CD14-positive monocyte (primary cell): Measurements from ENCODE around the gene CCDC88B. TPM values are rescaled to one million over a fixed set of nuclear protein-coding genes. Genes with fewer than 3 reads are reported as not detected.

Source experiments
- DNase-seq, 3 donors: peaks; one replicate each; pipeline ENCODE4 v3.0.0-alpha.2; 2011 to 2022
- H2AFZ ChIP-seq: 2 replicates; pipeline ENCODE4 v1.6.0; 2012; ENCODE audit warnings: mild to moderate bottlenecking, low read depth, low read length, inconsistent platforms; ENCODE audit not compliant: insufficient read depth, poor library complexity, severe bottlenecking
- H3K27ac ChIP-seq, 2 donors: 1 replicate in 1 of 2; 2 replicates in 1 of 2; pipeline ENCODE4 v1.5.1; 2012 to 2013; ENCODE audit warnings: low read length in 2 of 2, control low read depth in 1 of 2, inconsistent platforms in 1 of 2, low read depth in 1 of 2, mild to moderate bottlenecking in 1 of 2
- H3K27me3 ChIP-seq, 2 donors: one replicate each; pipeline versions ENCODE4 v1.6.0 to v1.6.1; 2011 to 2013; ENCODE audit warnings: low read length in 2 of 2; ENCODE audit not compliant: control insufficient read depth in 2 of 2, insufficient read depth in 2 of 2
- H3K36me3 ChIP-seq, 2 donors: replicated peaks in 1 of 2; 1 replicate in 1 of 2; 2 replicates in 1 of 2; pipeline versions ENCODE4 v1.5.1 to v1.6.1; 2012 to 2013; ENCODE audit warnings: low read length in 2 of 2, control low read depth in 1 of 2, inconsistent platforms in 1 of 2, mild to moderate bottlenecking in 1 of 2; ENCODE audit not compliant: insufficient read depth in 2 of 2, control insufficient read depth in 1 of 2
- H3K4me1 ChIP-seq, 2 donors: 1 replicate in 1 of 2; 2 replicates in 1 of 2; pipeline versions ENCODE4 v1.5.1 to v1.6.1; 2012 to 2013; ENCODE audit warnings: low read length in 2 of 2, control low read depth in 1 of 2, inconsistent platforms in 1 of 2, mild to moderate bottlenecking in 1 of 2, moderate library complexity in 1 of 2; ENCODE audit not compliant: insufficient read depth in 2 of 2, control insufficient read depth in 1 of 2
- H3K4me2 ChIP-seq: replicated peaks from 2 replicates; pipeline ENCODE3; 2012; ENCODE audit warnings: low read length, moderate library complexity, mild to moderate bottlenecking; ENCODE audit not compliant: poor library complexity, severe bottlenecking; ENCODE audit errors: extremely low read depth
- H3K4me3 ChIP-seq, 3 experiments: fragments of 200-600 bp in 1 of 3; sonication (generic) in 1 of 3; replicated peaks in 1 of 3; 1 replicate in 2 of 3; 2 replicates in 1 of 3; pipeline ENCODE4 v1.5.1; 2011 to 2013; ENCODE audit warnings: low read length in 3 of 3, mild to moderate bottlenecking in 3 of 3, control low read depth in 2 of 3, low read depth in 2 of 3, inconsistent platforms in 1 of 3, moderate library complexity in 1 of 3
- H3K79me2 ChIP-seq: 2 replicates; pipeline ENCODE4 v1.6.0; 2012; ENCODE audit warnings: mild to moderate bottlenecking, control low read depth, inconsistent platforms, low read length, moderate library complexity; ENCODE audit not compliant: insufficient read depth
- H3K9ac ChIP-seq: 2 replicates; pipeline ENCODE4 v1.6.0; 2017; ENCODE audit warnings: low read length, mild to moderate bottlenecking; ENCODE audit not compliant: insufficient read depth, poor library complexity, severe bottlenecking
- H3K9me3 ChIP-seq, 2 donors: replicated peaks in 1 of 2; 1 replicate in 1 of 2; 2 replicates in 1 of 2; pipeline versions ENCODE4 v1.5.1 to v1.6.1; 2012 to 2013; ENCODE audit warnings: low read length in 2 of 2, control low read depth in 1 of 2; ENCODE audit not compliant: control insufficient read depth in 1 of 2, insufficient read depth in 1 of 2
- H4K20me1 ChIP-seq: 2 replicates; pipeline ENCODE4 v1.6.0; 2012; ENCODE audit warnings: mild to moderate bottlenecking, low read length, control low read depth, moderate library complexity; ENCODE audit not compliant: insufficient read depth
- H3K27ac Mint-ChIP-seq, 7 donors: one replicate each; pipeline ENCODE4 v1.8.0; 2020; ENCODE audit warnings: mild to moderate bottlenecking in 7 of 7, mixed read lengths in 7 of 7, moderate library complexity in 6 of 7, inconsistent platforms in 2 of 7
- H3K27me3 Mint-ChIP-seq, 3 donors: one replicate each; pipeline ENCODE4 v1.8.0; 2021 to 2022; ENCODE audit warnings: low read depth in 3 of 3, mild to moderate bottlenecking in 3 of 3, mixed read lengths in 3 of 3, moderate library complexity in 3 of 3, inconsistent platforms in 1 of 3
- H3K36me3 Mint-ChIP-seq, 2 donors: one replicate each; pipeline ENCODE4 v1.8.0; 2020; ENCODE audit warnings: mixed read lengths in 2 of 2, inconsistent platforms in 1 of 2, mild to moderate bottlenecking in 1 of 2
- H3K4me1 Mint-ChIP-seq: one replicate; pipeline ENCODE4 v1.8.0; 2020; ENCODE audit warnings: mild to moderate bottlenecking, mixed read lengths
- H3K4me3 Mint-ChIP-seq, 2 donors: one replicate each; pipeline ENCODE4 v1.8.0; 2020; ENCODE audit warnings: mild to moderate bottlenecking in 2 of 2, mixed read lengths in 2 of 2, moderate library complexity in 1 of 2
- H3K9me3 Mint-ChIP-seq, 7 donors: one replicate each; pipeline ENCODE4 v1.8.0; 2020 to 2022; ENCODE audit warnings: mixed read lengths in 7 of 7, mild to moderate bottlenecking in 6 of 7, moderate library complexity in 6 of 7, inconsistent platforms in 2 of 7
- WGBS: methylation state at CpG from one replicate; pipeline ENCODE4 v1.1.5; 2013; ENCODE audit warnings: missing lambda C conversion rate; ENCODE audit not compliant: insufficient coverage; 5-methylcytosine and 5-hydroxymethylcytosine counted together
- intact Hi-C, 2 donors: fragments of 100-400 bp; cut with micrococcal nuclease; formaldehyde crosslinking; loops; one replicate each; pipeline versions ENCODE4 v1.15.0 to v1.15.1; 2023
- polyA plus RNA-seq, 3 donors: library from polyadenylated mRNA; depleted of rRNA in 1 of 3; unstranded in 2 of 3; stranded (reverse) in 1 of 3; fragments of 300-500 nt in 2 of 3; fragments of >200 nt in 1 of 3; fragmentation: Illumina TruSeq in 2 of 3; gene quantifications; 1 replicate in 2 of 3; 2 replicates in 1 of 3; pipeline ENCODE4 v1.2.3, GENCODE V29; 2012 to 2021
- TF ChIP-seq, protein P1 (sequence below): fragments of 200-600 bp; IDR thresholded peaks from one replicate; pipeline ENCODE4 v1.8.0; 2022; ENCODE audit warnings: antibody characterized with exemption, mild to moderate bottlenecking

The CCDC88B gene
- polyA plus RNA-seq, 3 donors = 8.2 to 215 (median 18.9) TPM

DNA sequence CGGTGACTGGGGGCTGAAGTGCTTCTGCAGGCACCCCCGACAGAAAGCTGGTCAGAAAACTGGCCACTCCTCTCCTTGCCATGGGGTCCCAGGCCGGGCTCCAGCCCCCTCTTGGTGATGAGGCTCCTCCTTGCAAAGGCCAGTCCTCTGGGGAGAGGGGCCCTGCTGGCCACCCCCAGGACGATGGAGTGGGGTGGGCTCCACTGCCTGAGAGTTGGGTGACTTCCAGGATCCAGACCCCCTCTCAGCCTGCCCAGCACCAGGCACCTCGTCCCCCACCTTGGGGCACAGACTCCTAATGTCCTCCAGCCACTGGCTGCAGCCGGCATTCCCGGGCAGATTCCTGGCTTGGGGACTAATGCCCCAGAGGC is 18.5 kb downstream of the CCDC88B start:
- Mint-ChIP-seq H3K4me1 (peaks cover 51% of the 10 kb centered on the region), H3K9me3 (no peaks in the 10 kb centered on the region), H3K36me3 (peaks cover 39 to 58% of the 10 kb centered on the region in 2 donors), H3K4me3 (peak overlapping the region in 1 of 2 donors; percentile 39), H3K27ac (peak overlapping the region in 2 of 7 donors; percentile 60 to 78), H3K27me3 (no peaks in the 10 kb centered on the region)
- H3K79me2 ChIP-seq = peaks cover 49% of the 10 kb centered on the region
- H3K9ac ChIP-seq = peak overlapping the region; percentile 80
- WGBS = 36% methylated on average over 6 of the region's 7 CpGs
- peaks cover 47 to 65% of the 10 kb centered on the region in 2 donors for H3K4me1 ChIP-seq
- H3K4me3 ChIP-seq = peak overlapping the region; percentile 21 to 95 (median 32)
- intact Hi-C loops = loop anchor here (5.0 kb wide), 1 partner anchor 41 kb away; the partner anchor contains the start of genes PRDX5 (in 2 of the 2) and TRMT112 (in 2 of the 2)
- no peak for DNase-seq
- H2AFZ ChIP-seq = peak overlapping the region; percentile 75
- H3K9me3 ChIP-seq = no peaks in the 10 kb centered on the region
- TF ChIP-seq, protein P1, sequence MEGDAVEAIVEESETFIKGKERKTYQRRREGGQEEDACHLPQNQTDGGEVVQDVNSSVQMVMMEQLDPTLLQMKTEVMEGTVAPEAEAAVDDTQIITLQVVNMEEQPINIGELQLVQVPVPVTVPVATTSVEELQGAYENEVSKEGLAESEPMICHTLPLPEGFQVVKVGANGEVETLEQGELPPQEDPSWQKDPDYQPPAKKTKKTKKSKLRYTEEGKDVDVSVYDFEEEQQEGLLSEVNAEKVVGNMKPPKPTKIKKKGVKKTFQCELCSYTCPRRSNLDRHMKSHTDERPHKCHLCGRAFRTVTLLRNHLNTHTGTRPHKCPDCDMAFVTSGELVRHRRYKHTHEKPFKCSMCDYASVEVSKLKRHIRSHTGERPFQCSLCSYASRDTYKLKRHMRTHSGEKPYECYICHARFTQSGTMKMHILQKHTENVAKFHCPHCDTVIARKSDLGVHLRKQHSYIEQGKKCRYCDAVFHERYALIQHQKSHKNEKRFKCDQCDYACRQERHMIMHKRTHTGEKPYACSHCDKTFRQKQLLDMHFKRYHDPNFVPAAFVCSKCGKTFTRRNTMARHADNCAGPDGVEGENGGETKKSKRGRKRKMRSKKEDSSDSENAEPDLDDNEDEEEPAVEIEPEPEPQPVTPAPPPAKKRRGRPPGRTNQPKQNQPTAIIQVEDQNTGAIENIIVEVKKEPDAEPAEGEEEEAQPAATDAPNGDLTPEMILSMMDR = no peak
- peaks cover 72% of the 10 kb centered on the region for H4K20me1 ChIP-seq
- peak overlapping the region; percentile 49 to 80 for H3K27ac ChIP-seq
- H3K36me3 ChIP-seq = peaks cover 40 to 57% of the 10 kb centered on the region in 2 donors
- H3K27me3 ChIP-seq = no peaks in the 10 kb centered on the region
- H3K4me2 ChIP-seq = peak overlapping the region; percentile 100

DNA sequence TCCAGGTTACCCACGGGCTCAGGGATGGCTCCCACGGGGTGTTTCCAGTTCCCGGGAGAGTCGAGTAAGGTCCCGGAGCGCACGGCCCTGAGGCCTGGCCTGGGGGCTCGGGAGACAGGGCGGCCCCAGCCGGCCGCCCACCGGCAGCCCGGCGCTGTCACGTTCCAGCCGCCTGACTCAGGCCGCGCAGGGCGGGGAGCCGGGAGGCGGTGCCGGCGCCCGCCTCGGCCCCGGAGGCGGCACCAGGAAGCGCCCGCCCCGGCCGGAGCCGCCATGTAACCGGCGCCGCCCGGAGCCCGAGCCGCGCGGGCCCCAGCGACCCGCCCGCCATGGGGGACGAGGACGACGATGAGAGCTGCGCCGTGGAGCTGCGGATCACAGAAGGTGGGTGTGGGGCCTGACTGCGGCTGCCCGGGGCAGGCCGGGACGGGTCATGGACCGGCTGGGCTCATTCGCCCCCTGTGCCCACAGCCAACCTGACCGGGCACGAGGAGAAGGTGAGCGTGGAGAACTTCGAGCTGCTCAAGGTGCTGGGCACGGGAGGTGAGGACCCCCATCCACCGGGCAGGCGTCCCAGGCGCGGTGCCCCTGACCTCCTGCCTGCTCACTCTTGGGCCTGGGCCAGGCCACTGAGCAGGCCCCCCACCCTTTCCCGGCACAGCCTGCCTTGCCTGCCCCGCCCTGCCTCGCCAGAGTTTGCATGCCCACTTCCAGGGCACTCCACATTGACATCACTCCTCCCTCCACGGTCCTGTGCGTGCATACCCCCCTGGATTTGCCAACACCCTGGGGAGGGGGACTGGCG is 19.1 kb downstream of the CCDC88B start, which contains the start of gene RPS6KA4:
TSS of gene RPS6KA4 (plus strand) at position 256 of the 805 bp plus-strand sequence. CDS start at position 330, 74 bp downstream.
- peak within 1 kb of the TSS; percentile 86 to 96 for H3K4me3 Mint-ChIP-seq
- intact Hi-C loops = loop anchor here (5.0 kb wide), 1 partner anchor 42 kb away; the partner anchor contains the start of genes PRDX5 (in 2 of the 2) and TRMT112 (in 2 of the 2)
- H3K4me1 ChIP-seq = peaks cover 45 to 63% of the 10 kb centered on the region in 2 donors
- H3K4me3 ChIP-seq = peak within 1 kb of the TSS; percentile 90 to 95 (median 91)
- peak within 1 kb of the TSS; percentile 72 to 92 (median 85) for H3K27ac Mint-ChIP-seq
- H3K27ac ChIP-seq = peak within 1 kb of the TSS; percentile 50 to 80
- peak within 1 kb of the TSS; percentile 75 for H2AFZ ChIP-seq
- TF ChIP-seq, protein P1 = no peak
- H3K9me3 ChIP-seq = no peaks in the 10 kb centered on the region
- H3K4me1 Mint-ChIP-seq = peaks cover 51% of the 10 kb centered on the region
- WGBS = under 1% methylated on average over 67 of the region's 70 CpGs
- H3K36me3 Mint-ChIP-seq = peaks cover 42 to 59% of the 10 kb centered on the region in 2 donors
- no peaks in the 10 kb centered on the region for H3K27me3 Mint-ChIP-seq
- H3K27me3 ChIP-seq = no peaks in the 10 kb centered on the region
- H3K4me2 ChIP-seq = peak within 1 kb of the TSS; percentile 100
- H4K20me1 ChIP-seq = peaks cover 72% of the 10 kb centered on the region
- peak within 1 kb of the TSS; percentile 80 for H3K9ac ChIP-seq
- no peaks in the 10 kb centered on the region for H3K9me3 Mint-ChIP-seq
- peak; percentile 37 to 65 (median 52) for DNase-seq
- peaks cover 42 to 57% of the 10 kb centered on the region in 2 donors for H3K36me3 ChIP-seq
- H3K79me2 ChIP-seq = peaks cover 52% of the 10 kb centered on the region
